Activated CD4-positive, alpha-beta T cell treated with anti-CD3 and anti-CD28 coated beads, Interleukin-2, amount 10 ng/mL, durations not matched to agents 24 days and 14 days (primary cell): ENCODE data around the gene KAZALD1. TPM values are rescaled to one million over a fixed set of nuclear protein-coding genes. Genes with fewer than 3 reads are reported as not detected.
A peak's percentile ranks its signal among the peaks of the same experiment; 100 is the strongest.

Source experiments
- DNase-seq: peaks from one replicate; pipeline ENCODE4 v3.0.0; 2022
- H3K27ac Mint-ChIP-seq: one replicate; pipeline ENCODE4 v1.8.0; 2022; ENCODE audit warnings: mild to moderate bottlenecking, mixed read lengths
- H3K27me3 Mint-ChIP-seq: one replicate; pipeline ENCODE4 v1.8.0; 2022; ENCODE audit warnings: mixed read lengths
- H3K36me3 Mint-ChIP-seq: one replicate; pipeline ENCODE4 v1.8.0; 2022; ENCODE audit warnings: low read depth, mild to moderate bottlenecking, mixed read lengths
- H3K4me1 Mint-ChIP-seq: one replicate; pipeline ENCODE4 v1.8.0; 2021; ENCODE audit warnings: mixed read lengths
- H3K4me3 Mint-ChIP-seq: one replicate; pipeline ENCODE4 v1.8.0; 2022; ENCODE audit warnings: mild to moderate bottlenecking, moderate library complexity, mixed read lengths
- H3K9me3 Mint-ChIP-seq: one replicate; pipeline ENCODE4 v1.8.0; 2021; ENCODE audit warnings: mixed read lengths
- intact Hi-C: fragments of 100-400 bp; cut with micrococcal nuclease; formaldehyde crosslinking; loops from one replicate; pipeline ENCODE4 v1.15.1; 2023
- total RNA-seq: library from RNA; stranded (reverse); gene quantifications from 2 replicates; pipeline ENCODE4 v1.2.3, GENCODE V29; 2022

The KAZALD1 gene
- total RNA-seq, 1 donor from 2014 or later: 0.79 TPM

GRCh38 chr10:101035314-101035713 lies 26.5 kb upstream of the KAZALD1 start:
- intact Hi-C loops: no loop called here
- Mint-ChIP-seq H3K27ac (no peak overlapping the region), H3K27me3 (peaks cover 2% of the 10 kb centered on the region), H3K4me1 (peaks cover 26% of the 10 kb centered on the region), H3K36me3 (peaks cover 41% of the 10 kb centered on the region), H3K9me3 (no peaks in the 10 kb centered on the region), H3K4me3 (no peak overlapping the region)
- no peak for DNase-seq

- H3K4me3 Mint-ChIP-seq: no peak overlapping the region
- intact Hi-C loops: no loop called here
- H3K36me3 Mint-ChIP-seq: peaks cover 42% of the 10 kb centered on the region
- no peaks in the 10 kb centered on the region for H3K27me3 Mint-ChIP-seq
- DNase-seq: no peak
- peaks cover 27% of the 10 kb centered on the region for H3K4me1 Mint-ChIP-seq
- H3K27ac Mint-ChIP-seq: no peak overlapping the region
- no peaks in the 10 kb centered on the region for H3K9me3 Mint-ChIP-seq
Observed at GRCh38 chr10:101035916-101036702, 25.7 kb upstream of the KAZALD1 start.

- peaks cover 44% of the 10 kb centered on the region for H3K36me3 Mint-ChIP-seq
- intact Hi-C loops: no loop called here
- DNase-seq: no peak
- H3K4me1 Mint-ChIP-seq: peaks cover 25% of the 10 kb centered on the region
- H3K4me3 Mint-ChIP-seq: no peak overlapping the region
- no peaks in the 10 kb centered on the region for H3K9me3 Mint-ChIP-seq
- H3K27me3 Mint-ChIP-seq: no peaks in the 10 kb centered on the region
- H3K27ac Mint-ChIP-seq: no peak overlapping the region
Observed at GRCh38 chr10:101036726-101037125, 25.1 kb upstream of the KAZALD1 start.

- H3K27me3 Mint-ChIP-seq: no peaks in the 10 kb centered on the region
- H3K27ac Mint-ChIP-seq: no peak overlapping the region
- no peak overlapping the region for H3K4me3 Mint-ChIP-seq
- intact Hi-C loops: no loop called here
- peaks cover 44% of the 10 kb centered on the region for H3K36me3 Mint-ChIP-seq
- no peak for DNase-seq
- H3K4me1 Mint-ChIP-seq: peaks cover 25% of the 10 kb centered on the region
- no peaks in the 10 kb centered on the region for H3K9me3 Mint-ChIP-seq
Observed at GRCh38 chr10:101038484-101038883, 23.3 kb upstream of the KAZALD1 start.

GRCh38 chr10:101040061-101040460 lies 21.7 kb upstream of the KAZALD1 start:
- no peak for DNase-seq
- Mint-ChIP-seq H3K27ac (no peak overlapping the region), H3K9me3 (no peaks in the 10 kb centered on the region), H3K36me3 (peaks cover 40% of the 10 kb centered on the region), H3K4me1 (peaks cover 19% of the 10 kb centered on the region), H3K27me3 (peaks cover 5% of the 10 kb centered on the region), H3K4me3 (no peak overlapping the region)
- intact Hi-C loops: loop anchor here (5.0 to 10.0 kb wide), 2 partner anchors 102 to 175 kb away; no protein-coding TSS in a partner anchor

- intact Hi-C loops: loop anchor here (1.0 to 10.0 kb wide), 3 partner anchors 27 to 174 kb away; no protein-coding TSS in a partner anchor
- Mint-ChIP-seq H3K9me3 (no peaks in the 10 kb centered on the region), H3K4me3 (no peak overlapping the region)
Observed at GRCh38 chr10:101040851-101041250, 20.9 kb upstream of the KAZALD1 start.

GRCh38 chr10:101041252-101041761 lies 20.5 kb upstream of the KAZALD1 start:
- peaks cover 19% of the 10 kb centered on the region for H3K4me1 Mint-ChIP-seq
- peaks cover 17% of the 10 kb centered on the region for H3K27me3 Mint-ChIP-seq
- H3K4me3 Mint-ChIP-seq: no peak overlapping the region
- H3K27ac Mint-ChIP-seq: peak overlapping the region; percentile 36
- intact Hi-C loops: loop anchor here (1.0 to 10.0 kb wide), 3 partner anchors 27 to 173 kb away; no protein-coding TSS in a partner anchor
- peak; percentile 92 for DNase-seq
- no peaks in the 10 kb centered on the region for H3K9me3 Mint-ChIP-seq
- peaks cover 32% of the 10 kb centered on the region for H3K36me3 Mint-ChIP-seq

More at GRCh38 chr10:101040851-101041250, 20.9 kb upstream of the KAZALD1 start:
- peak overlapping the region; percentile 36 for H3K27ac Mint-ChIP-seq
- H3K36me3 Mint-ChIP-seq: peaks cover 35% of the 10 kb centered on the region
- H3K27me3 Mint-ChIP-seq: peaks cover 13% of the 10 kb centered on the region
- no peak for DNase-seq
- peaks cover 19% of the 10 kb centered on the region for H3K4me1 Mint-ChIP-seq

GRCh38 chr10:101042118-101042517 lies 19.7 kb upstream of the KAZALD1 start:
- Mint-ChIP-seq H3K36me3 (peaks cover 25% of the 10 kb centered on the region), H3K27me3 (peaks cover 25% of the 10 kb centered on the region), H3K27ac (peak overlapping the region; percentile 56), H3K9me3 (no peaks in the 10 kb centered on the region), H3K4me1 (peaks cover 19% of the 10 kb centered on the region), H3K4me3 (peak overlapping the region; percentile 97)
- DNase-seq: no peak
- intact Hi-C loops: loop anchor here (1.0 to 10.0 kb wide), 4 partner anchors 10 to 173 kb away; no protein-coding TSS in a partner anchor

GRCh38 chr10:101042667-101043362 lies 19.0 kb upstream of the KAZALD1 start:
- Mint-ChIP-seq H3K4me1 (peaks cover 19% of the 10 kb centered on the region), H3K27ac (peak overlapping the region; percentile 89), H3K36me3 (peaks cover 18% of the 10 kb centered on the region), H3K9me3 (no peaks in the 10 kb centered on the region), H3K27me3 (peaks cover 32% of the 10 kb centered on the region), H3K4me3 (peak overlapping the region; percentile 97)
- intact Hi-C loops: loop anchor here (1.0 to 10.0 kb wide), 4 partner anchors 11 to 172 kb away; no protein-coding TSS in a partner anchor
- DNase-seq: peak; percentile 96

- H3K4me1 Mint-ChIP-seq: peaks cover 20% of the 10 kb centered on the region
- peaks cover 36% of the 10 kb centered on the region for H3K27me3 Mint-ChIP-seq
- peak overlapping the region; percentile 56 for H3K27ac Mint-ChIP-seq
- peak overlapping the region; percentile 97 for H3K4me3 Mint-ChIP-seq
- H3K36me3 Mint-ChIP-seq: peaks cover 13% of the 10 kb centered on the region
- intact Hi-C loops: loop anchor here (5.0 to 10.0 kb wide), 2 partner anchors 99 to 171 kb away; no protein-coding TSS in a partner anchor
- DNase-seq: no peak
- no peaks in the 10 kb centered on the region for H3K9me3 Mint-ChIP-seq
Observed at GRCh38 chr10:101043363-101043707, 18.5 kb upstream of the KAZALD1 start.

- Mint-ChIP-seq H3K27me3 (peaks cover 44% of the 10 kb centered on the region), H3K36me3 (peaks cover 6% of the 10 kb centered on the region), H3K4me1 (peaks cover 22% of the 10 kb centered on the region), H3K9me3 (no peaks in the 10 kb centered on the region), H3K4me3 (no peak overlapping the region), H3K27ac (no peak overlapping the region)
- DNase-seq: no peak
- intact Hi-C loops: loop anchor here (5.0 to 10.0 kb wide), 2 partner anchors 98 to 171 kb away; no protein-coding TSS in a partner anchor
Observed at GRCh38 chr10:101044117-101044516, 17.7 kb upstream of the KAZALD1 start.

GRCh38 chr10:101046332-101047238 lies 15.2 kb upstream of the KAZALD1 start:
- no peak for DNase-seq
- Mint-ChIP-seq H3K27me3 (peaks cover 60% of the 10 kb centered on the region), H3K27ac (no peak overlapping the region), H3K36me3 (no peaks in the 10 kb centered on the region), H3K9me3 (no peaks in the 10 kb centered on the region), H3K4me3 (no peak overlapping the region), H3K4me1 (peaks cover 26% of the 10 kb centered on the region)
- intact Hi-C loops: loop anchor here (10.0 kb wide), 1 partner anchor 168 kb away; no protein-coding TSS in a partner anchor

- Mint-ChIP-seq H3K4me3 (no peak overlapping the region), H3K9me3 (no peaks in the 10 kb centered on the region), H3K27me3 (peaks cover 60% of the 10 kb centered on the region), H3K27ac (no peak overlapping the region), H3K36me3 (no peaks in the 10 kb centered on the region), H3K4me1 (peaks cover 25% of the 10 kb centered on the region)
- no peak for DNase-seq
- intact Hi-C loops: loop anchor here (10.0 kb wide), 1 partner anchor 168 kb away; no protein-coding TSS in a partner anchor
Observed at GRCh38 chr10:101047268-101047667, 14.5 kb upstream of the KAZALD1 start.
